ENCODE data around the gene HOXA10.
A peak's percentile ranks its signal among the peaks of the same experiment; 100 is the strongest.

Gene HOXA10

DNA sequence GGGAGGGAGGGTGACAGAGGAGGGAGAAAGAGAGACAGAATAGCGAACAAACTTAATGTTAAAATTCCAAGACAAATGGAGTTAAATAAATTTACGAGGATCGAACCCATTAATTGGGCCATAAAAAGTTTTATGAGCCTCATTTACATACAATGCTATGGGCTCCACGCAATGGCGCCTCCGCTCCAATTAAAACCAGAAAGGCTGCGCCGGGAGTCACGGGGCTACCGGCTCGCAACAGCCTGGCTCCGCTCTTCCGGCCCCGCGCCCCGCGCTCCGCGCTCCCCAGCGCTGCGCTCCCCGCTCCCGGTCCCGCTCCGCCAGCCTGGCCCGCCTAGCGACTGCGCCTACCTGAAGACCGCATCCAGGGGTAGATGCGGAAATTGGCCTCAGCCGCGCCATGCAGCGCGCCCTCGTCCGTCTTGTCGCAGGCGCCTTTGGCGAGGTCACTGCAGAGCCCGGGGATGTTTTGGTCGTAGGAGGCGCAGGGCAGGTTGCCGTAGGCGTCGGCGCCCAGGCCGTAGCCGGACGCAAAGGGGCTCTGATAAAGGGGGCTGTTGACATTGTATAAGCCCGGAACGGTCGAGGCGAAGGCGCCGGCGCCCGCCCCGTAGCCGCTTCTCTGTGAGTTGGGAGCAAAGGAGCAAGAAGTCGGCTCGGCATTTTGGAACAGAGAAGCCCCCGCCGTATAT is 18.2 kb downstream of the HOXA10 start:
- Histone ChIP-seq H3K27ac (replicated peaks) (no peak overlapping the region), H3K27me3 (ENCODE audit: insufficient read depth, poor library complexity, severe bottlenecking) (peaks cover 78% of the 10 kb centered on the region), H3K4me3 (replicated peaks; ENCODE audit: insufficient read depth, low read length) (peak overlapping the region; percentile 47)
- TF ChIP-seq SPI1 (IDR thresholded peaks at IDR 0.05; ENCODE audit: borderline replicate concordance, low read depth), result no peak
- TF ChIP-seq CTCF (IDR thresholded peaks at IDR 0.05; ENCODE audit: insufficient read depth, low read length), result no peak
- TF ChIP-seq GABPA (IDR thresholded peaks at IDR 0.05; ENCODE audit: low read depth), result no peak
- TF ChIP-seq, protein P1, sequence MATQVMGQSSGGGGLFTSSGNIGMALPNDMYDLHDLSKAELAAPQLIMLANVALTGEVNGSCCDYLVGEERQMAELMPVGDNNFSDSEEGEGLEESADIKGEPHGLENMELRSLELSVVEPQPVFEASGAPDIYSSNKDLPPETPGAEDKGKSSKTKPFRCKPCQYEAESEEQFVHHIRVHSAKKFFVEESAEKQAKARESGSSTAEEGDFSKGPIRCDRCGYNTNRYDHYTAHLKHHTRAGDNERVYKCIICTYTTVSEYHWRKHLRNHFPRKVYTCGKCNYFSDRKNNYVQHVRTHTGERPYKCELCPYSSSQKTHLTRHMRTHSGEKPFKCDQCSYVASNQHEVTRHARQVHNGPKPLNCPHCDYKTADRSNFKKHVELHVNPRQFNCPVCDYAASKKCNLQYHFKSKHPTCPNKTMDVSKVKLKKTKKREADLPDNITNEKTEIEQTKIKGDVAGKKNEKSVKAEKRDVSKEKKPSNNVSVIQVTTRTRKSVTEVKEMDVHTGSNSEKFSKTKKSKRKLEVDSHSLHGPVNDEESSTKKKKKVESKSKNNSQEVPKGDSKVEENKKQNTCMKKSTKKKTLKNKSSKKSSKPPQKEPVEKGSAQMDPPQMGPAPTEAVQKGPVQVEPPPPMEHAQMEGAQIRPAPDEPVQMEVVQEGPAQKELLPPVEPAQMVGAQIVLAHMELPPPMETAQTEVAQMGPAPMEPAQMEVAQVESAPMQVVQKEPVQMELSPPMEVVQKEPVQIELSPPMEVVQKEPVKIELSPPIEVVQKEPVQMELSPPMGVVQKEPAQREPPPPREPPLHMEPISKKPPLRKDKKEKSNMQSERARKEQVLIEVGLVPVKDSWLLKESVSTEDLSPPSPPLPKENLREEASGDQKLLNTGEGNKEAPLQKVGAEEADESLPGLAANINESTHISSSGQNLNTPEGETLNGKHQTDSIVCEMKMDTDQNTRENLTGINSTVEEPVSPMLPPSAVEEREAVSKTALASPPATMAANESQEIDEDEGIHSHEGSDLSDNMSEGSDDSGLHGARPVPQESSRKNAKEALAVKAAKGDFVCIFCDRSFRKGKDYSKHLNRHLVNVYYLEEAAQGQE (IDR thresholded peaks at IDR 0.05; ENCODE audit: insufficient replicate concordance, low read depth), result no peak
- no peak for TF ChIP-seq POLR2AphosphoS5 (IDR thresholded peaks at IDR 0.05; ENCODE audit: low read depth)
- DNase-seq (ENCODE audit: low read depth in 1 of 2, low spot score in 1 of 2), result peak in 1 of 2 experiments; percentile 37

GRCh38 chr7:27154901-27155815 is 19.0 kb downstream of the HOXA10 start:
- peak overlapping the region; percentile 47 for H3K4me3 ChIP-seq (replicated peaks; ENCODE audit: insufficient read depth, low read length)
- no peak overlapping the region for H3K27ac ChIP-seq (replicated peaks)
- H3K27me3 ChIP-seq (ENCODE audit: insufficient read depth, poor library complexity, severe bottlenecking), result peaks cover 77% of the 10 kb centered on the region
- TF ChIP-seq CTCF (IDR thresholded peaks at IDR 0.05; ENCODE audit: insufficient read depth, low read length) (no peak), POLR2AphosphoS5 (IDR thresholded peaks at IDR 0.05; ENCODE audit: low read depth) (no peak), SPI1 (IDR thresholded peaks at IDR 0.05; ENCODE audit: borderline replicate concordance, low read depth) (no peak)
- TF ChIP-seq, protein P1 (IDR thresholded peaks at IDR 0.05; ENCODE audit: insufficient replicate concordance, low read depth), result no peak
- DNase-seq (ENCODE audit: low read depth in 1 of 2, low spot score in 1 of 2), result no peak

DNA sequence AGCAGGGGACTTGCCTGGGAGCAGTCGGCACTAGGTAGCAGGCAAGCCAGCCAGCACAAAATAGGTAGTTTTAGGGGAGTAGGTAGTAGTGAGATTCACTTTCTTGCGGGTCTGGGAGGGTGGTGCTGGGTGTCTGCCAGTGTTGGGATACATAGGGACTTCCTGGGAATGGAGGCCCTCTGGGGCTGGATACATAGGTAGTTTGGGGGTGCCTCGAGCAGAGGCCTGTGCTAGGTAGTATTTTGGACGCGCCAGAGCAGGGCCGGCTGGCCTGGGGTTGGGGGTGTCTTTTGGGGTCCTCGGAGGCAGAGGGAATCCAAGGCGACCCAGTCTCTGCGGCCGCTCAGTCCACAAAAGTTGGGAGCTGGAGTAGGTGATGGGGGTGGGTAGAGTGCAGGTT is 19.8 kb downstream of the HOXA10 start:
- DNase-seq (ENCODE audit: low read depth in 1 of 2, low spot score in 1 of 2), result no peak
- H3K27me3 ChIP-seq (ENCODE audit: insufficient read depth, poor library complexity, severe bottlenecking), result peaks cover 70% of the 10 kb centered on the region
- TF ChIP-seq POLR2AphosphoS5 (IDR thresholded peaks at IDR 0.05; ENCODE audit: low read depth) (no peak), SPI1 (IDR thresholded peaks at IDR 0.05; ENCODE audit: borderline replicate concordance, low read depth) (no peak), GABPA (IDR thresholded peaks at IDR 0.05; ENCODE audit: low read depth) (no peak), CTCF (IDR thresholded peaks at IDR 0.05; ENCODE audit: insufficient read depth, low read length) (no peak)
- TF ChIP-seq, protein P1 (IDR thresholded peaks at IDR 0.05; ENCODE audit: insufficient replicate concordance, low read depth), result no peak
- H3K4me3 ChIP-seq (replicated peaks; ENCODE audit: insufficient read depth, low read length), result no peak overlapping the region
- no peak overlapping the region for H3K27ac ChIP-seq (replicated peaks)
